ENCODE results near the gene MAPK14. TPM values are rescaled to one million over a fixed set of nuclear protein-coding genes. Genes with fewer than 3 reads are reported as not detected.
"Not testable (repeated sequence)": the region's sequence is repeated elsewhere in the genome, so short reads cannot be mapped to it uniquely, and the experiment has no call there.

Gene MAPK14
- total RNA-seq, 1 donor from 2014 or later: 24.5 TPM

GRCh38 chr6:36123270-36124139 lies 95.9 kb downstream of the MAPK14 start:
- Histone ChIP-seq H3K4me3 (no peak overlapping the region), H3K27ac (replicated peaks) (no peak overlapping the region), H3K9me3 (replicated peaks) (no peaks in the 10 kb centered on the region), H3K36me3 (no peaks in the 10 kb centered on the region), H3K4me1 (peaks cover 19% of the 10 kb centered on the region), H3K27me3 (ENCODE audit: low read depth) (peaks cover 31% of the 10 kb centered on the region)
- peak; percentile 68 for TF ChIP-seq CTCF (IDR thresholded peaks at IDR 0.05; ENCODE audit: borderline replicate concordance)
- intact Hi-C loops (cut with micrococcal nuclease): no loop called here
- DNase-seq: peak; percentile 75

- H3K9me3 ChIP-seq (replicated peaks); intact Hi-C loops (cut with micrococcal nuclease); DNase-seq; H3K27ac ChIP-seq (replicated peaks); H3K36me3 ChIP-seq; H3K4me3 ChIP-seq: not testable (repeated sequence)
- Histone ChIP-seq H3K4me1 (peaks cover 19% of the 10 kb centered on the region), H3K27me3 (ENCODE audit: low read depth) (peaks cover 40% of the 10 kb centered on the region)
Measured at GRCh38 chr6:36124346-36124745, 96.7 kb downstream of the MAPK14 start.

DNA sequence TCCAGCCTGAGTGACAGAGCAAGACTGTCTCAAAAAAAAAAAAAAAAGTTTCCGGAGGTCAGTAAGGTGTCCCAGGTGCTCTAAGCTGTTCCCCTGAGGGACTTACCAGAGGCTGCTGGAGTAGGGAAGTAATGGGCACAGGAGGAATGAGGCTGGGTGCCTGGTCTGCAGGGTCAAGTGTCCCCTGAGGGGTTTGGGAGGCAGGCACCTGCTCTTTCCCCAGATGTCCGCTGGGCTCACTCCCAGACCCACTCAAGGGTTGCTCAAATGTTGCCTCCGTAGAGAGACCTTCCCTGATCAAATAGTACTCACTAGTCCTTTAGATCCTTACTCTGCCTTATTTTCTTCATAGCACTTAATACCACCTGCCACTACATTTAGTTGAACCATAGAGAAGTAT lies 97.3 kb downstream of the MAPK14 start:
- Histone ChIP-seq H3K4me1 (peaks cover 19% of the 10 kb centered on the region), H3K36me3 (no peaks in the 10 kb centered on the region), H3K27me3 (ENCODE audit: low read depth) (peaks cover 45% of the 10 kb centered on the region), H3K27ac (replicated peaks) (no peak overlapping the region), H3K4me3 (no peak overlapping the region), H3K9me3 (replicated peaks) (no peaks in the 10 kb centered on the region)
- no peak for TF ChIP-seq CTCF (IDR thresholded peaks at IDR 0.05; ENCODE audit: borderline replicate concordance)
- DNase-seq: no peak
- intact Hi-C loops (cut with micrococcal nuclease): no loop called here

- H3K4me1 ChIP-seq: peaks cover 22% of the 10 kb centered on the region
- no peak for DNase-seq
- TF ChIP-seq CTCF (IDR thresholded peaks at IDR 0.05; ENCODE audit: borderline replicate concordance): no peak
- no peak overlapping the region for H3K4me3 ChIP-seq
- H3K27ac ChIP-seq (replicated peaks): no peak overlapping the region
- intact Hi-C loops (cut with micrococcal nuclease): no loop called here
- H3K27me3 ChIP-seq (ENCODE audit: low read depth): peaks cover 52% of the 10 kb centered on the region
- no peaks in the 10 kb centered on the region for H3K9me3 ChIP-seq (replicated peaks)
- no peaks in the 10 kb centered on the region for H3K36me3 ChIP-seq
Measured at GRCh38 chr6:36125575-36125974, 98.0 kb downstream of the MAPK14 start.

- DNase-seq: no peak
- Histone ChIP-seq H3K9me3 (replicated peaks) (no peaks in the 10 kb centered on the region), H3K27me3 (ENCODE audit: low read depth) (peaks cover 58% of the 10 kb centered on the region), H3K36me3 (no peaks in the 10 kb centered on the region), H3K4me1 (peaks cover 22% of the 10 kb centered on the region), H3K4me3 (no peak overlapping the region), H3K27ac (replicated peaks) (no peak overlapping the region)
- intact Hi-C loops (cut with micrococcal nuclease): no loop called here
- TF ChIP-seq CTCF (IDR thresholded peaks at IDR 0.05; ENCODE audit: borderline replicate concordance): no peak
Measured at GRCh38 chr6:36126121-36126520, 98.5 kb downstream of the MAPK14 start.
